Mucosa of stomach (tissue), 1 donor: ENCODE measurements around the gene ERH.

Source experiments
- H3K27me3 ChIP-seq: one replicate; pipeline ENCODE4 v1.7.0; 2013; ENCODE audit warnings: mild to moderate bottlenecking, low read length; ENCODE audit not compliant: control insufficient read depth, insufficient read depth
- H3K36me3 ChIP-seq: one replicate; pipeline ENCODE4 v1.7.0; 2013; ENCODE audit warnings: low read length; ENCODE audit not compliant: control insufficient read depth, insufficient read depth
- H3K4me1 ChIP-seq: one replicate; pipeline ENCODE4 v1.7.0; 2013; ENCODE audit warnings: mild to moderate bottlenecking, low read length; ENCODE audit not compliant: control insufficient read depth, insufficient read depth
- H3K4me3 ChIP-seq: one replicate; pipeline ENCODE4 v1.7.0; 2013; ENCODE audit warnings: low read length
- H3K9ac ChIP-seq: one replicate; pipeline ENCODE4 v1.7.0; 2013; ENCODE audit warnings: mild to moderate bottlenecking, low read length, moderate library complexity
- H3K9me3 ChIP-seq: one replicate; pipeline ENCODE4 v1.7.0; 2013; ENCODE audit warnings: mild to moderate bottlenecking, low read length, moderate library complexity; ENCODE audit not compliant: control insufficient read depth
- donor health status: Pancreatic carcinoma.

ERH gene

DNA sequence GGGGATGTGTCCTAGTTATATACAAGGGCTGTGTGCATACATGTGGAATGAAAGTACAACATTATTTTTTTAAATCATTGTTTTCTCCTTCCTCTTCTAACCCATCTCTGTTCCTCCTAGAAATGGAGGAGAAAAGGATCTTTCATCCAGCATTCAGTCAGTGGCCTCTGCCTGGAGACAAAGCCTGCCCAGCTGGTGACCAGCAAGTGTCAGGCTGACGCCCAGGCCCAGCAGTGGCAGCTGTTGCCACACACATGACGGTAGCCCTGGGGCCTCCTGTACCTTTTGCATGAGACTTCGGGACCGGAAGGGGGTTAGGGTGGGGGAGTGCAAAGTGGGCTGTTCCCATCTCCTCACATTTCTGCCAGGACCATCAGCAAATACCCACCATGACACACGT is 46.2 kb downstream of the ERH start:
- H3K4me3 ChIP-seq, result no peak overlapping the region
- H3K27me3 ChIP-seq, result peaks cover 16% of the 10 kb centered on the region
- no peaks in the 10 kb centered on the region for H3K36me3 ChIP-seq
- H3K4me1 ChIP-seq, result peaks cover 9% of the 10 kb centered on the region
- no peak overlapping the region for H3K9ac ChIP-seq
- no peaks in the 10 kb centered on the region for H3K9me3 ChIP-seq

DNA sequence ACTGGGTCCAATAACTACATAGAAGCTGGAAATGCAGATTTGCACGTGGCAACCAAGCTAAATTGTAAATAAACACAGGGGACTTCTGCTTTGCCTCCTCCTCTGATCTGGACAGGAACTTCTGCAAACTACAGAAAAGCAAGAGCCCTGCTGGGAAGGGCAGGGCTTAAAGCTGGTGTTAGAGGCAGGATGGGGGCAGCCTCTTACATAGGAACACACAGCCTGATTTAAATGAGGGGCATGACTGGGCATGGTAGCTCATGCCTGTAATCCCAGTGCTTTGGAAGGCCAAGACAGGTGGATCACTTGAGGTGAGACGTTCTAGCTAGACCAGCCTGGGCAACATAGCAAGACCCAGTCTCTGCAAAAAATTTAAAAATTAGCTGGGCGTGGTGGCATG is 46.7 kb downstream of the ERH start:
- H3K4me1 ChIP-seq, result peaks cover 9% of the 10 kb centered on the region
- no peak overlapping the region for H3K4me3 ChIP-seq
- peaks cover 16% of the 10 kb centered on the region for H3K27me3 ChIP-seq
- H3K36me3 ChIP-seq, result no peaks in the 10 kb centered on the region
- no peaks in the 10 kb centered on the region for H3K9me3 ChIP-seq
- H3K9ac ChIP-seq, result no peak overlapping the region

DNA sequence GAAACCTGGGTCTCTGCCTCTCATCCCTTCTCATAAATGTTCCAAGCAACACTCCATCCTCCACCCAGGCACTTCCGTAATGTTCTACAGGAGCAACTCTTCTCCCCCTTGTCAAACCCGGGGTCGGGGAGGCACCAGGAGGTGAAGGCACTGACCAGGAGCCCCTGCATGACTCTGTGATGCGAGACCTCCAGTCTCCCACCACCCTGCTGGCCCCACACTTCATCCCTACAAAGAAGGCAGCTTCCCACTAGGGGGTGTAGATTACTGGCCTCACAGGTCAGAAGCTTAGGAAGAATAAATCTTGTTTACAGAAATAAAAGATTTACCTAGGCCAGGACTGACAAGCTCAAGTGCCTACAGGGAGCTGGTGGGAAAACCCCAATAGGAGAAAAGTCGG is 47.2 kb downstream of the ERH start:
- peaks cover 16% of the 10 kb centered on the region for H3K27me3 ChIP-seq
- no peaks in the 10 kb centered on the region for H3K36me3 ChIP-seq
- H3K4me3 ChIP-seq, result no peak overlapping the region
- H3K9ac ChIP-seq, result no peak overlapping the region
- peaks cover 9% of the 10 kb centered on the region for H3K4me1 ChIP-seq
- H3K9me3 ChIP-seq, result no peaks in the 10 kb centered on the region

DNA sequence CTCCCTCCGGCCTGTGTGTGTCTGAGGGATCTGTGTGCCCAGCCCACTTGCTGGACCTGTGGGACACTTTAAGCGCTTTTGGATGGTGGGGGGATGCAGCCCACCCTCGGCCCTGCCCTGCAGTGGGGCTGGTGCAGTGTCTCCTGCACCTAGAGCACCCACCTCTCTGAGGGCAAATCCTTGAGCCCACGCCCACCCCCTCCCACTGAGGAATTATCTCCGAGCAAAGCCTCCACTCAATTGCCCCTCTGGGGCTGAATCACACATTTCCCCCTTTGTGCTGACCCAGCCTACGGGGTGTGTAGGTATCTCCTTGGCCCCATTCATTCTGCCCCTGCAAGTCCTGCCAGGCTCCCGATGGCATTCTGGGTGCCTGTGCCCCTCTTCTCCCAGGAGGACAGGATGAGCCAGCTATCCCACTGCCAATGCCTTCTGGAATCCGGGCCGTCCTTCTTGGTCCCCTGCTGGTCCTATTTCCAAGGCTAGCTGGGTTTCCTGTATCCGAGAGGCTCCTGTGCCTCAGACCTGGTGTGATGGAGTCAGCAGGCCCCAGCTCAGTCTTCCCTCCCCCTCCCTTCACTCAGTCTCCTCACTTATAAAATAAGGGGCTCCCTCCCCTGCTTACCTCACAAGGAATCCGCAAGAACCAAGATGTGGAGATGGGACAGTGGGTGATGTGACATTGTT is 48.9 kb downstream of the ERH start:
- peaks cover 28% of the 10 kb centered on the region for H3K27me3 ChIP-seq
- H3K36me3 ChIP-seq, result no peaks in the 10 kb centered on the region

DNA sequence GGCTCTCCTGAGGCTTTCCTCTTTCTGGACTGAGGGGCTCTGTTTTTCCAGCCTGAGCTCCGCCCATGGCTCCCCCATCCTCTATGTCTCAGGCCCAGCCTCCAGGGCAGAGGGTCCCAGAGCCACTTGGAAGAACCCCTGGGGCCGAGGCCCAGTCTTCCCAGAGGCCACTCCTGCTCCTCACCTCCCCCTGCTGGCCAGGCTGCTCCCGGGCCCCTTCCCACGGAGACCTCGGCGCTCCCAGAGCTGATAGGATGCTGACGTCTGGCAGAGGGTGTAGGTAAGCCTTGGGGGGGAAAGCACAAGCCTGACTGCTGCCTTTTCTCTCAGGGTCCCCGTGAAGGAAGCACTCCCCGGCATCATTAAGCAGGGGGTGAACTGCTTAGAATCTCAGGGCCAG is 51.4 kb downstream of the ERH start:
- H3K9ac ChIP-seq, result no peak overlapping the region
- H3K4me1 ChIP-seq, result peaks cover 14% of the 10 kb centered on the region
- peaks cover 31% of the 10 kb centered on the region for H3K27me3 ChIP-seq
- H3K4me3 ChIP-seq, result no peak overlapping the region
- no peaks in the 10 kb centered on the region for H3K36me3 ChIP-seq
- H3K9me3 ChIP-seq, result no peaks in the 10 kb centered on the region

More for the DNA sequence above, 48.9 kb downstream of the ERH start:
- Histone ChIP-seq H3K9ac (no peak overlapping the region), H3K4me3 (no peak overlapping the region), H3K4me1 (peaks cover 2% of the 10 kb centered on the region), H3K9me3 (no peaks in the 10 kb centered on the region)

DNA sequence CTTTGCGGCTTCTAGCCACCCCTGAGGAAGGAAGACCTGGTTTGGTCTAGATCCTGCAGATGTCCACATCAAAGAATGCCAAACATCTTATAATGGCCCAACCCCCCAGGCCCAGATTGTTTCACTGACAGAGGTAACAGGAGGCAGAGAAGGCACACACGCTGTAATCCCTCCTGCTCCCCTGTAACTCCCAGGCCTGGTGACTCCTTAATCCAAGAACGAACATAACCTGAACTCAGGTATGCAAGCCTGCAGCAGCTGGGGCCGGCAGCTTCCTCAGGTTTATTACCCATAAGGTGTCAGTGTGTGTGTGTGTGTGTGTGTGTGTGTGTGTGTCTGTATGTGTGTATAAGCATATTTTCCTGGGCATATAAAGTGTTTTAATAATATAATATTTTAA is 52.7 kb downstream of the ERH start:
- Histone ChIP-seq H3K36me3 (no peaks in the 10 kb centered on the region), H3K9ac (no peak overlapping the region), H3K27me3 (peaks cover 39% of the 10 kb centered on the region), H3K9me3 (no peaks in the 10 kb centered on the region), H3K4me1 (peaks cover 14% of the 10 kb centered on the region), H3K4me3 (no peak overlapping the region)

DNA sequence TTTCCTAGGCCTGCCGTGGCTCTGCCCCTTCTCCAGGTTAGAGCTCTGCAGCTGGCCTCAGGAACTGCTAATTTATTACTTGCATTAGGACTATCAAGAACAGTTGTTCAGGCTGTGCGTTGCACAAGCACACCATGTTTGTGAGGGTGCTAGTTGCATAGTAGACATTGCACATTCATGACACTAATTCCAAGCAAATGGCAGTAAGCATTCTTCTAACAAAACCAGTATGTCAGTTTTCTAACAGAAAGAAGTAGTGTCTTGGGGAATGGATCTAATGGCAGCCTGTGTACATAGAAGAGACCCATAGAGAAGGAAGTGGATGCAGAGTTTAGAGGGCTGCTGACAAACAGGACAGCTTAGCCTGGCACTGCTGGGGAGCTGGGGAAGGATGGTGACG is 53.9 kb downstream of the ERH start:
- Histone ChIP-seq H3K9me3 (no peaks in the 10 kb centered on the region), H3K4me3 (no peak overlapping the region), H3K9ac (no peak overlapping the region), H3K36me3 (no peaks in the 10 kb centered on the region), H3K4me1 (peaks cover 14% of the 10 kb centered on the region), H3K27me3 (peaks cover 43% of the 10 kb centered on the region)

DNA sequence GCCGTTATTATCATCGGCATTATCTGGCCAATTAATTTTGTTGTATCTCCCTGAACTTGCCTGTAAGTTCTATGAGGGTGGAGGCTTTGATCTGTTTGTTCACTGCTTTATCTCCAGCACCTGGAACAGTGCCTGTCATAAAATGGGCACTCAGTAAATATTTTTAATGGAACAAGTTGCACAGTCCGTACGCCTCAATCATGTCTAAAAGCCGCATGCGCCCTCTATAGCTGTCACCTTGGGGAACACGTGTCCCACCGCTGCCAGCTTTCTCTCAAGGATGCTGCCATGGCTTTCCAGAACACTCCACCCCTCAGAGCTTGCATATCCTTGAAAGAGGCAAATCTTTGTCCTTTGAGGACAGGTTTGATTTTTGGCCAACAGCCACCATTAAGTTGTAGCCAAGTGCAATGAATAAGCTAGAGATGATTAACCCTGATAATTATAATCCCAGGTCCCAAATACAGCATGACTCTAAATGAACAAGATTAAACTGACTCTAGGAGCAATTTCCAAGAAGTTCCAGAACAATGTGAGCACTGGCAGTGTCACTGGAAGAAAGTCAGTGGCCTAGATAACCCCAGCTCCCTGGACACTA is 55.1 kb downstream of the ERH start:
- Histone ChIP-seq H3K36me3 (no peaks in the 10 kb centered on the region), H3K27me3 (peaks cover 39% of the 10 kb centered on the region), H3K9me3 (no peaks in the 10 kb centered on the region), H3K9ac (no peak overlapping the region), H3K4me1 (peaks cover 14% of the 10 kb centered on the region), H3K4me3 (no peak overlapping the region)

DNA sequence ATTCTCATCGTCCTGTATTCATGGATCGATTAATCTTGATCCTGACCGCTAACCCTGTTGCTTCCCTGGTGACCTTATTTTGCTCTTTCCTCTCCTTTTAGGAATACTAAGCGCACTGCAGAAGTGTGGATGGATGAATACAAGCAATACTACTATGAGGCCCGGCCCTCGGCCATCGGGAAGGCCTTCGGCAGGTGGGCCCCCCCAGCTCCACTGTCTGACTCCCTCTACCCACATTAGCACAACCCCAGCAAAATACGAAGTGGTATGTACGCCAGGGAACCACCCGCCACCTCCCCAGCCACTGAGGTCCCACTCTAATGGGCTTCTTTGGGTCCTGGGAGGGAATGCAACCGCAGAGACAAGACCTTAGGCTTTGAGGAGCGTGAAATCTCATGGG is 58.7 kb downstream of the ERH start:
- Histone ChIP-seq H3K4me1 (peaks cover 14% of the 10 kb centered on the region), H3K9ac (no peak overlapping the region), H3K9me3 (no peaks in the 10 kb centered on the region), H3K36me3 (no peaks in the 10 kb centered on the region), H3K27me3 (peaks cover 22% of the 10 kb centered on the region), H3K4me3 (no peak overlapping the region)

DNA sequence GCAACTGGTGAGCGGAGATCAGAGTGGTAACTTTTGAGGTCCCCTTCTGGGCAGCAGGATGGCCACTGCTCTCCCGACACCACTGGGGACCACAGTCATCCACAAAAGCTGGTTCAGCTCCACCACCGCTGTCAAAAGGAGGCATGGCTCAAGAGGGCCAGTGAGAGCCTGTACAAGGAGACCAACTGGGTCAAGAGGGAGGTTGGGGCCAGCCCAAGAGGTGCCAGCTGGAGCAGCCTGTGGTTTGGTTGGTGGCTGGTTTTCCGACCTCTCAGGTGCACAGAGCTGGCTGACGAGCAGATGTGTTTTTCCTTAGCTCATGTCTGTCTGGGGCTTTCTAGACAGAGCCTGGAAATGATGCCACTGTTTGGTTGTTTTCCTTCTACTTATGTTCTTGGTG is 60.1 kb downstream of the ERH start:
- peaks cover 4% of the 10 kb centered on the region for H3K4me1 ChIP-seq
- H3K9ac ChIP-seq, result no peak overlapping the region
- H3K9me3 ChIP-seq, result no peaks in the 10 kb centered on the region
- no peak overlapping the region for H3K4me3 ChIP-seq
- no peaks in the 10 kb centered on the region for H3K36me3 ChIP-seq
- peaks cover 21% of the 10 kb centered on the region for H3K27me3 ChIP-seq

DNA sequence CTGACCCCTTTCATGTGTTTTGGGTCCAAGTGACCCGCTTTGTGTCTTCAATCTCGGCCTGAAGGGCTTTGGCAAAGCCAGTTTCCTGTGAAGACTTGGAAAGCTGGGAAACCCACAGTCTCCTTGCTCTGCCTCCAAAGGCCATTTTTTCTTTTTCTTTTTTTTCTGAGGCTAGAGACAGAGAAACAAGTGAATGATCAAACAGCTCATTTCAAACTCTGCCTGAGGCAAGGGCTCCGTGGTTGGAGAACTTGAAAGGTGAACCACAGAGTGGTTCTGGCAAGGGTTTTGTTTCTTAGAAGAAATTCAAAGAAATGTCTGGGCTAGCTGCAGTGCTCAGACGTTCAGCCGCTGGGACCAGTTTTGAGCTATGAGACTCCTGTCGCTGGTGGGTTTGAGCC is 62.7 kb downstream of the ERH start:
- Histone ChIP-seq H3K9me3 (no peaks in the 10 kb centered on the region), H3K4me1 (no peaks in the 10 kb centered on the region), H3K27me3 (peaks cover 10% of the 10 kb centered on the region), H3K36me3 (no peaks in the 10 kb centered on the region), H3K4me3 (no peak overlapping the region), H3K9ac (no peak overlapping the region)

DNA sequence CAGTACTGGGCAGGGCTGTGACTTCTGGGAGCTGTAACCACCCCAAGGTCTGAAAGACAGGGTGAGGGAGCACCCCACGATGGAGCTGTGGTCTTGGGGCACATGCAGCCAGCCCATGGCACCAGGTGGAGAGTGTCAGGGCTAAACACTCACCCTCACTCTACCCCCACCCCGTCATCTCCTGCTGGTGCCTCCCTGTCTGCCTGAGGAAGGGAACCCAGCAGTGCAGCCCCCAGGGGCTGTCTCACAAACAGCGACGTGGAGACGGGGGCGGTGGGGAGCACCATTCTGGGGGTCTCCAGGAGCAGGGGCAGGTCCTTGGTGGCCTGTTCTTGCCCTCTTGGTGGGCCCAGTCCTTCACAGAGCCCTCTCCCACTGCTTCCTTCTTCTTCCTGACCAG is 63.5 kb downstream of the ERH start:
- Histone ChIP-seq H3K27me3 (peaks cover 4% of the 10 kb centered on the region), H3K36me3 (no peaks in the 10 kb centered on the region), H3K9me3 (no peaks in the 10 kb centered on the region), H3K4me1 (no peaks in the 10 kb centered on the region), H3K4me3 (no peak overlapping the region), H3K9ac (no peak overlapping the region)
